PC-3 (cell line): ENCODE measurements around the gene GTPBP6. TPM values are rescaled to one million over a fixed set of nuclear protein-coding genes. Genes with fewer than 3 reads are reported as not detected.

ENCODE experiments used
- ATAC-seq: fragments of 200-7000 bp; cut with Tn5 transposase; 2 replicates; pipeline ENCODE4 v1.9.1; 2020; ENCODE audit warnings: mild to moderate bottlenecking, moderate library complexity
- BruUV-seq: library from RNA; stranded (reverse); fragments of 400-500 nt; replicated peaks from 2 replicates; lab custom pipeline; 2021; lab: Mats Ljungman, UMichigan
- CTCF ChIA-PET: fragments of 300-600 bp; sonication (Branson Sonifier 250); formaldehyde crosslinking; loops from one replicate; lab custom pipeline; 2022; ENCODE audit warnings: antibody characterized with exemption; lab: Charles Lee
- POLR2A ChIA-PET: fragments of 300-600 bp; sonication (Branson Sonifier 250); formaldehyde crosslinking; loops from one replicate; lab custom pipeline; 2022; ENCODE audit warnings: antibody characterized with exemption; ENCODE audit not compliant: unreplicated experiment; lab: Charles Lee
- DNase-seq: peaks from one replicate; pipeline ENCODE4 v3.0.0-alpha.2; 2015
- H2AFZ ChIP-seq: fragments of 300-600 bp; sonication (generic); 2 replicates; pipeline ENCODE4 v1.6.0; 2016; ENCODE audit warnings: antibody characterized with exemption, low read length
- H3F3A ChIP-seq: fragments of 300-600 bp; sonication (generic); one replicate; pipeline ENCODE4 v1.6.0; 2017; ENCODE audit warnings: antibody characterized with exemption, low read length, control low read depth, mild to moderate bottlenecking; ENCODE audit not compliant: unreplicated experiment
- H3K27ac ChIP-seq: fragments of 300-600 bp; sonication (generic); 2 replicates; pipeline ENCODE4 v1.5.1; 2016; ENCODE audit warnings: mild to moderate bottlenecking, low read length
- H3K27me3 ChIP-seq: fragments of 300-600 bp; sonication (generic); 2 replicates; pipeline ENCODE4 v1.6.1; 2016; ENCODE audit warnings: low read length, mixed read lengths
- H3K36me3 ChIP-seq: fragments of 300-600 bp; sonication (generic); 2 replicates; pipeline ENCODE4 v1.6.1; 2016; ENCODE audit warnings: low read depth, mixed run types, low read length, mixed read lengths
- H3K4me1 ChIP-seq: fragments of 300-600 bp; sonication (generic); 2 replicates; pipeline ENCODE4 v1.5.1; 2016; ENCODE audit warnings: low read length; ENCODE audit not compliant: insufficient read depth
- H3K4me2 ChIP-seq: fragments of 300-600 bp; sonication (generic); 2 replicates; pipeline ENCODE4 v1.6.0; 2016; ENCODE audit warnings: low read length
- H3K4me3 ChIP-seq: fragments of 300-600 bp; sonication (generic); 2 replicates; pipeline ENCODE4 v1.5.1; 2016; ENCODE audit warnings: mild to moderate bottlenecking, low read length, mixed read lengths
- H3K79me2 ChIP-seq: fragments of 300-600 bp; sonication (generic); 2 replicates; pipeline ENCODE4 v1.6.1; 2017; ENCODE audit warnings: low read length, mixed read lengths
- H3K9ac ChIP-seq: fragments of 300-600 bp; sonication (generic); 2 replicates; pipeline ENCODE4 v1.6.0; 2016; ENCODE audit warnings: mild to moderate bottlenecking, low read length
- H3K9me2 ChIP-seq: fragments of 300-600 bp; sonication (generic); replicated peaks from 2 replicates; pipeline ENCODE4 v1.6.1; 2016; ENCODE audit warnings: mixed run types, low read length, mixed read lengths
- H3K9me3 ChIP-seq: fragments of 300-600 bp; sonication (generic); 2 replicates; pipeline ENCODE4 v1.6.1; 2016; ENCODE audit warnings: low read length, mixed read lengths
- H4K20me1 ChIP-seq: fragments of 300-600 bp; sonication (generic); 2 replicates; pipeline ENCODE4 v1.6.1; 2016; ENCODE audit warnings: low read length, mixed read lengths
- EZH2 ChIP-seq: fragments of 300-600 bp; sonication (generic); IDR thresholded peaks from one replicate; pipeline ENCODE4 v1.6.1; 2017; ENCODE audit warnings: antibody characterized with exemption, mild to moderate bottlenecking, low read length; ENCODE audit not compliant: unreplicated experiment
- EZH2phosphoT487 ChIP-seq: fragments of 300-600 bp; sonication (generic); IDR thresholded peaks from 2 replicates; pipeline ENCODE4 v1.6.1; 2018; ENCODE audit warnings: mild to moderate bottlenecking, antibody characterized with exemption, low read length, borderline replicate concordance
- intact Hi-C: fragments of 100-400 bp; cut with micrococcal nuclease; formaldehyde crosslinking; loops from 2 replicates; pipeline ENCODE4 v1.9.0; 2023
- total RNA-seq: library from RNA; depleted of rRNA; stranded (reverse); fragments of >200 nt; gene quantifications from 2 replicates; pipeline ENCODE4 v1.2.3, GENCODE V29; 2014
- TF ChIP-seq, protein P1 (sequence below): fragments of 300-600 bp; sonication (generic); conservative IDR thresholded peaks from 2 replicates; pipeline ENCODE4 v1.5.1; 2017; ENCODE audit warnings: antibody characterized with exemption, low read depth, mild to moderate bottlenecking, low read length

GTPBP6 gene
- total RNA-seq, 1 experiment from 2014 or later = 38.8 TPM

DNA sequence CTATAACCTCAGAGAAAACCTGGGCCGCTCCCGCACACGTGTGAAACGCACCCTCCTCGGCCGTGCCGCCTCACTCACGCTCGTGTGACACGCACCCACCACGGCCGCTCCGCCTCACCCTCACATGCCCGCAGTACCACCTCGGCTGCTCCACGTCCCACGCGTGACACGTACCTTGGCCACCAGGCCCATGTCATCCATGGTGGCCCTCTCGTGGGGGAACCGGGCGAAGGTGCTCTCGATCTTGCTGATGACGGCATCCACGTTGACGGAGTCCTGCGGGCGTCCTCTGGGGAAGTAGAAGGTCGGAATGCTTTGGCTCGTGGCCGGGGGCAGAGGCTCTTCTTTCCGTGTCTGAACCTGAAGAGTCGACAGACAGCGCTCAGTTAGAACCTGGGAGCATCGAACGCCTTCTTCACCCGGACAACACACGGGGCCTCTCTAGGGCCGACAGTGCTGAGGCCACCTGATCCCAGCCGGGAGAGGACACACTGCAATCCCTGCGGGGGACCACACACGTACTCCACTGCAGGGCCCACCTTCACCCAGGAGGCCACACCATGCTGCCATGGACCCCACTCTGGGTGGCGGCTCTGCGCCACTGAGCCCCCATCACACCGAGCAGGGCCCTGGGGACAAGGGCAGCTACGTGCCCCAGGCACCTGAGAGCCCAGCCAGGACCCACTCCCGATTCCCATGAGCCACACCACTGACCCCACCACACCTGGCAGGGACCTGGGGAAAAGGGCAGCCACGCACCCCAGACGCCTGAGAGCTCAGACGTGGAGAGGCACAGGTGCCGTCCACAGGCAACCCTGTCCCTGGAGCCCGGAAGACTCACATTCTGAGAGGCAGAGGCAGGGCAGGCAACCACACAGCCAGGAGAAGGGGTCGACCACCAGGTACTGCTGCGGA is 42.9 kb upstream of the GTPBP6 start:
- H3K79me2 ChIP-seq = 0 out of 2 replicates have a peak, but pooled peaks cover 2% of the 10 kb centered on the region
- H3K4me2 ChIP-seq = no peak overlapping the region
- H3K9me3 ChIP-seq = no peaks in the 10 kb centered on the region
- TF ChIP-seq EZH2phosphoT487 (no peak), EZH2 (no peak)
- TF ChIP-seq, protein P1, sequence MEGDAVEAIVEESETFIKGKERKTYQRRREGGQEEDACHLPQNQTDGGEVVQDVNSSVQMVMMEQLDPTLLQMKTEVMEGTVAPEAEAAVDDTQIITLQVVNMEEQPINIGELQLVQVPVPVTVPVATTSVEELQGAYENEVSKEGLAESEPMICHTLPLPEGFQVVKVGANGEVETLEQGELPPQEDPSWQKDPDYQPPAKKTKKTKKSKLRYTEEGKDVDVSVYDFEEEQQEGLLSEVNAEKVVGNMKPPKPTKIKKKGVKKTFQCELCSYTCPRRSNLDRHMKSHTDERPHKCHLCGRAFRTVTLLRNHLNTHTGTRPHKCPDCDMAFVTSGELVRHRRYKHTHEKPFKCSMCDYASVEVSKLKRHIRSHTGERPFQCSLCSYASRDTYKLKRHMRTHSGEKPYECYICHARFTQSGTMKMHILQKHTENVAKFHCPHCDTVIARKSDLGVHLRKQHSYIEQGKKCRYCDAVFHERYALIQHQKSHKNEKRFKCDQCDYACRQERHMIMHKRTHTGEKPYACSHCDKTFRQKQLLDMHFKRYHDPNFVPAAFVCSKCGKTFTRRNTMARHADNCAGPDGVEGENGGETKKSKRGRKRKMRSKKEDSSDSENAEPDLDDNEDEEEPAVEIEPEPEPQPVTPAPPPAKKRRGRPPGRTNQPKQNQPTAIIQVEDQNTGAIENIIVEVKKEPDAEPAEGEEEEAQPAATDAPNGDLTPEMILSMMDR = no peak
- DNase-seq = no peak
- intact Hi-C loops = no loop called here
- no peaks in the 10 kb centered on the region for H3K27me3 ChIP-seq
- H3K4me3 ChIP-seq = no peak overlapping the region
- peaks cover 13% of the 10 kb centered on the region for H3K36me3 ChIP-seq
- no TSS peak for BruUV-seq
- no peak overlapping the region for H3K27ac ChIP-seq
- no peak for ATAC-seq
- ChIA-PET POLR2A (no interaction called here), CTCF (no interaction called here)
- H3K9me2 ChIP-seq = no peaks in the 10 kb centered on the region
- no peaks in the 10 kb centered on the region for H4K20me1 ChIP-seq
- H3K9ac ChIP-seq = no peak overlapping the region
- peaks cover 8% of the 10 kb centered on the region for H3K4me1 ChIP-seq
- H2AFZ ChIP-seq = no peak overlapping the region
- H3F3A ChIP-seq = no peaks in the 10 kb centered on the region

DNA sequence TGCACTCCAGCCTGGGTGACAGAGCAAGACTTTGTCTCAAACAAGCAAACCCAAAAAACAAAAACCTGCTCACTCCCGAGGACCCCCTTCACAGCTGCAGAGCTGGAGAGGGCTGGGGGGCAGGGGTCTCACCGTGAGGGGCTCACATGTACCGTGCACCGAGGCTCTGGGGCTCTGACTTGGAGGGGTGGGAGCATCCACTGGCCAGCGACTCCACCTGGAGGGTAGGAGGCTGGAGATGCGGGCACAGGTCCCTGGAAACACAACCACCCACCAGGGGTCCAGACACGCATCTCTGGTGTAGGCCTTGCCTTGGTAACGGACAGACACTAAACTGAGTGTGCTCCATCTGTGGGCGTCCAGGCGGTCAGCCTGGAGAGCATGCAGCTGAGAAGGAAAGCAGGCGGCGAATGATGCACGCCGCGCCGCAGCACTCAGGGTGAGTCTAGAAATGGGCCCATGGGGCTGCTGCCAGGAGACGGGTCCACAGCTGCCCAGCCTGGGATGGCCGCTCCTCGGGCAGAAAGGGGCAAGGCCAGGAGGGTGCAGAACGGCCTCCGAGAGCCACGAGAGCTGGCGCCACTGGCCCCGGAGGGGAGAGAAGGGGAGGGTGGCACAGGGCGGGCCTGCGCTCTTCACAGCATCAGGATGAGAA is 42.0 kb upstream of the GTPBP6 start:
- no peak overlapping the region for H3K9ac ChIP-seq
- H3K27ac ChIP-seq = no peak overlapping the region
- no peak overlapping the region for H3K4me2 ChIP-seq
- no peaks in the 10 kb centered on the region for H3K9me3 ChIP-seq
- POLR2A ChIA-PET = no interaction called here
- ATAC-seq = no peak
- no peaks in the 10 kb centered on the region for H3F3A ChIP-seq
- DNase-seq = no peak
- H3K4me3 ChIP-seq = no peak overlapping the region
- H3K79me2 ChIP-seq = 0 out of 2 replicates have a peak, but pooled peaks cover 6% of the 10 kb centered on the region
- H3K4me1 ChIP-seq = peaks cover 8% of the 10 kb centered on the region
- no peaks in the 10 kb centered on the region for H3K27me3 ChIP-seq
- H3K36me3 ChIP-seq = peaks cover 13% of the 10 kb centered on the region
- H3K9me2 ChIP-seq = no peaks in the 10 kb centered on the region
- CTCF ChIA-PET = no interaction called here
- BruUV-seq = no TSS peak
- no peaks in the 10 kb centered on the region for H4K20me1 ChIP-seq
- no peak overlapping the region for H2AFZ ChIP-seq
- TF ChIP-seq, protein P1 = no peak
- TF ChIP-seq EZH2 (no peak), EZH2phosphoT487 (no peak)
- intact Hi-C loops = no loop called here
